Panc1 (cell line): Measurements from ENCODE around the gene SERPINA4. TPM values are rescaled to one million over a fixed set of nuclear protein-coding genes. Genes with fewer than 3 reads are reported as not detected.

ENCODE experiments used
- ATAC-seq: fragments of 200-7000 bp; cut with Tn5 transposase; 2 replicates; pipeline ENCODE4 v1.9.1; 2020; ENCODE audit warnings: mild to moderate bottlenecking, moderate library complexity
- BruUV-seq: library from RNA; stranded (reverse); fragments of 400-500 nt; replicated peaks from 2 replicates; lab custom pipeline; 2021; lab: Mats Ljungman, UMichigan
- CTCF ChIA-PET: fragments of 300-600 bp; sonication (Branson Sonifier 250); formaldehyde crosslinking; loops from one replicate; lab custom pipeline; 2022; ENCODE audit warnings: antibody characterized with exemption; lab: Charles Lee
- POLR2A ChIA-PET: fragments of 300-600 bp; sonication (Branson Sonifier 250); formaldehyde crosslinking; loops from one replicate; lab custom pipeline; 2022; ENCODE audit warnings: antibody characterized with exemption; lab: Charles Lee
- DNase-seq: peaks from one replicate; pipeline ENCODE4 v3.0.0-alpha.2; 2010; ENCODE audit warnings: low read depth, low spot score
- H3K27ac ChIP-seq: 2 replicates; pipeline ENCODE4 v1.5.1; 2011; ENCODE audit warnings: mild to moderate bottlenecking, low read length, inconsistent platforms
- H3K27me3 ChIP-seq: fragments of 200-500 bp; sonication (Bioruptor generic); 2 replicates; pipeline ENCODE4 v1.6.0; 2014; ENCODE audit warnings: low read length, inconsistent platforms; ENCODE audit not compliant: control insufficient read depth, insufficient read depth
- H3K36me3 ChIP-seq: fragments of 200-500 bp; sonication (Bioruptor generic); 2 replicates; pipeline ENCODE4 v1.5.1; 2014; ENCODE audit warnings: inconsistent platforms, mild to moderate bottlenecking, low read length, moderate library complexity; ENCODE audit not compliant: control insufficient read depth, insufficient read depth
- H3K4me1 ChIP-seq: 2 replicates; pipeline ENCODE4 v1.5.1; 2011; ENCODE audit warnings: inconsistent platforms, mild to moderate bottlenecking, low read length, moderate library complexity; ENCODE audit not compliant: control insufficient read depth, insufficient read depth
- H3K4me3 ChIP-seq, 2 experiments: 2 replicates each; pipeline ENCODE4 v1.5.1; 2011 to 2012; ENCODE audit warnings: low read depth in 2 of 2, low read length in 2 of 2, mild to moderate bottlenecking in 2 of 2, inconsistent platforms in 1 of 2, moderate library complexity in 1 of 2
- H3K9me3 ChIP-seq: fragments of 200-500 bp; sonication (Bioruptor generic); 2 replicates; pipeline ENCODE4 v1.5.1; 2014; ENCODE audit warnings: low read depth, mild to moderate bottlenecking, inconsistent platforms, low read length, moderate library complexity; ENCODE audit not compliant: control insufficient read depth, insufficient read depth
- POLR2AphosphoS5 ChIP-seq: IDR thresholded peaks from 2 replicates; pipeline ENCODE4 v1.6.1; 2012; ENCODE audit warnings: mild to moderate bottlenecking, low read depth, low read length, moderate library complexity
- SIN3A ChIP-seq: IDR thresholded peaks from 2 replicates; pipeline ENCODE4 v1.6.1; 2012; ENCODE audit warnings: low read depth, mild to moderate bottlenecking, low read length, moderate library complexity, borderline replicate concordance; ENCODE audit not compliant: insufficient read depth
- TCF7L2 ChIP-seq: IDR thresholded peaks from 2 replicates; pipeline ENCODE4 v1.6.1; 2011; ENCODE audit warnings: mild to moderate bottlenecking, low read depth, low read length, inconsistent platforms
- in situ Hi-C: cut with HindIII; loops from 2 replicates; pipeline ENCODE4 v1.10.0; 2016; ENCODE audit warnings: low sequenced_read_pairs, low pct_unique_long_range_greater_than_20kb
- intact Hi-C: fragments of 100-400 bp; cut with micrococcal nuclease; formaldehyde crosslinking; loops from one replicate; pipeline ENCODE4 v1.10.0; 2022; ENCODE audit not compliant: unreplicated experiment
- total RNA-seq: library from RNA; stranded (reverse); gene quantifications from one replicate; pipeline ENCODE4 v1.2.1, GENCODE V29; 2021; ENCODE audit not compliant: unreplicated experiment
- TF ChIP-seq, protein P1 (sequence below), 2 experiments: IDR thresholded peaks; 2 replicates each; pipeline ENCODE4 v1.6.1; 2011 to 2012; ENCODE audit warnings: low read depth in 2 of 2, control low read depth in 1 of 2, low read length in 1 of 2, mild to moderate bottlenecking in 1 of 2, moderate library complexity in 1 of 2; ENCODE audit not compliant: insufficient read depth in 1 of 2
- TF ChIP-seq, protein P2 (sequence below): fragments of 450-650 bp; IDR thresholded peaks from 2 replicates; pipeline ENCODE4 v1.5.1; 2017; ENCODE audit warnings: mild to moderate bottlenecking

The SERPINA4 gene
- total RNA-seq, 1 experiment from 2014 or later: 0.10 TPM

DNA sequence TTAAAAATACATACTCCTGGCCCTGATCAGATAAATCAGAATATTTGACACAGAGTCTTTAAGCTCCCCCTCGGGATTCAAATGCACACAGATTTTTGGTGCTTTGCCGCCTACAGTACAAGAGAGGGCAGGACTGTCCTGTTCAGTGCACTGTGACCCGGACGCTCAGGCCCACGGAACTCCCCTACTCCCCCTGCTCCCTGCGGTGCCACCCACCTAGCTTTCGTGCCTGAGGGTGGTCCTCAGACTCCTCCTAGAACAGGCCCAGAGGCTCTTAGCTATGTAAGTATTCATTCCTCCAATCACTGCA lies 37.2 kb downstream of the SERPINA4 start:
- Histone ChIP-seq H3K27me3 (no peaks in the 10 kb centered on the region), H3K9me3 (no peaks in the 10 kb centered on the region), H3K27ac (peak overlapping the region; percentile 82), H3K4me3 (no peak overlapping the region), H3K36me3 (no peaks in the 10 kb centered on the region), H3K4me1 (peaks cover 32% of the 10 kb centered on the region)
- intact Hi-C loops (no loop called here), in situ Hi-C loops (no loop called here)
- DNase-seq: no peak
- no TSS peak for BruUV-seq
- TF ChIP-seq, protein P1, sequence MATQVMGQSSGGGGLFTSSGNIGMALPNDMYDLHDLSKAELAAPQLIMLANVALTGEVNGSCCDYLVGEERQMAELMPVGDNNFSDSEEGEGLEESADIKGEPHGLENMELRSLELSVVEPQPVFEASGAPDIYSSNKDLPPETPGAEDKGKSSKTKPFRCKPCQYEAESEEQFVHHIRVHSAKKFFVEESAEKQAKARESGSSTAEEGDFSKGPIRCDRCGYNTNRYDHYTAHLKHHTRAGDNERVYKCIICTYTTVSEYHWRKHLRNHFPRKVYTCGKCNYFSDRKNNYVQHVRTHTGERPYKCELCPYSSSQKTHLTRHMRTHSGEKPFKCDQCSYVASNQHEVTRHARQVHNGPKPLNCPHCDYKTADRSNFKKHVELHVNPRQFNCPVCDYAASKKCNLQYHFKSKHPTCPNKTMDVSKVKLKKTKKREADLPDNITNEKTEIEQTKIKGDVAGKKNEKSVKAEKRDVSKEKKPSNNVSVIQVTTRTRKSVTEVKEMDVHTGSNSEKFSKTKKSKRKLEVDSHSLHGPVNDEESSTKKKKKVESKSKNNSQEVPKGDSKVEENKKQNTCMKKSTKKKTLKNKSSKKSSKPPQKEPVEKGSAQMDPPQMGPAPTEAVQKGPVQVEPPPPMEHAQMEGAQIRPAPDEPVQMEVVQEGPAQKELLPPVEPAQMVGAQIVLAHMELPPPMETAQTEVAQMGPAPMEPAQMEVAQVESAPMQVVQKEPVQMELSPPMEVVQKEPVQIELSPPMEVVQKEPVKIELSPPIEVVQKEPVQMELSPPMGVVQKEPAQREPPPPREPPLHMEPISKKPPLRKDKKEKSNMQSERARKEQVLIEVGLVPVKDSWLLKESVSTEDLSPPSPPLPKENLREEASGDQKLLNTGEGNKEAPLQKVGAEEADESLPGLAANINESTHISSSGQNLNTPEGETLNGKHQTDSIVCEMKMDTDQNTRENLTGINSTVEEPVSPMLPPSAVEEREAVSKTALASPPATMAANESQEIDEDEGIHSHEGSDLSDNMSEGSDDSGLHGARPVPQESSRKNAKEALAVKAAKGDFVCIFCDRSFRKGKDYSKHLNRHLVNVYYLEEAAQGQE (IDR thresholded peaks at IDR 0.05; ENCODE audit: insufficient read depth in 1 of 2, low read depth in 2 of 2, low read length in 1 of 2): no peak
- TF ChIP-seq SIN3A (no peak), TCF7L2 (no peak), POLR2AphosphoS5 (no peak)
- TF ChIP-seq, protein P2, sequence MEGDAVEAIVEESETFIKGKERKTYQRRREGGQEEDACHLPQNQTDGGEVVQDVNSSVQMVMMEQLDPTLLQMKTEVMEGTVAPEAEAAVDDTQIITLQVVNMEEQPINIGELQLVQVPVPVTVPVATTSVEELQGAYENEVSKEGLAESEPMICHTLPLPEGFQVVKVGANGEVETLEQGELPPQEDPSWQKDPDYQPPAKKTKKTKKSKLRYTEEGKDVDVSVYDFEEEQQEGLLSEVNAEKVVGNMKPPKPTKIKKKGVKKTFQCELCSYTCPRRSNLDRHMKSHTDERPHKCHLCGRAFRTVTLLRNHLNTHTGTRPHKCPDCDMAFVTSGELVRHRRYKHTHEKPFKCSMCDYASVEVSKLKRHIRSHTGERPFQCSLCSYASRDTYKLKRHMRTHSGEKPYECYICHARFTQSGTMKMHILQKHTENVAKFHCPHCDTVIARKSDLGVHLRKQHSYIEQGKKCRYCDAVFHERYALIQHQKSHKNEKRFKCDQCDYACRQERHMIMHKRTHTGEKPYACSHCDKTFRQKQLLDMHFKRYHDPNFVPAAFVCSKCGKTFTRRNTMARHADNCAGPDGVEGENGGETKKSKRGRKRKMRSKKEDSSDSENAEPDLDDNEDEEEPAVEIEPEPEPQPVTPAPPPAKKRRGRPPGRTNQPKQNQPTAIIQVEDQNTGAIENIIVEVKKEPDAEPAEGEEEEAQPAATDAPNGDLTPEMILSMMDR: no peak
- CTCF ChIA-PET: interaction anchor here (0.5 kb wide), 1 partner anchor 866 kb away, joined by 14 read pairs; no protein-coding TSS in a partner anchor
- no peak for ATAC-seq
- POLR2A ChIA-PET: no interaction called here

DNA sequence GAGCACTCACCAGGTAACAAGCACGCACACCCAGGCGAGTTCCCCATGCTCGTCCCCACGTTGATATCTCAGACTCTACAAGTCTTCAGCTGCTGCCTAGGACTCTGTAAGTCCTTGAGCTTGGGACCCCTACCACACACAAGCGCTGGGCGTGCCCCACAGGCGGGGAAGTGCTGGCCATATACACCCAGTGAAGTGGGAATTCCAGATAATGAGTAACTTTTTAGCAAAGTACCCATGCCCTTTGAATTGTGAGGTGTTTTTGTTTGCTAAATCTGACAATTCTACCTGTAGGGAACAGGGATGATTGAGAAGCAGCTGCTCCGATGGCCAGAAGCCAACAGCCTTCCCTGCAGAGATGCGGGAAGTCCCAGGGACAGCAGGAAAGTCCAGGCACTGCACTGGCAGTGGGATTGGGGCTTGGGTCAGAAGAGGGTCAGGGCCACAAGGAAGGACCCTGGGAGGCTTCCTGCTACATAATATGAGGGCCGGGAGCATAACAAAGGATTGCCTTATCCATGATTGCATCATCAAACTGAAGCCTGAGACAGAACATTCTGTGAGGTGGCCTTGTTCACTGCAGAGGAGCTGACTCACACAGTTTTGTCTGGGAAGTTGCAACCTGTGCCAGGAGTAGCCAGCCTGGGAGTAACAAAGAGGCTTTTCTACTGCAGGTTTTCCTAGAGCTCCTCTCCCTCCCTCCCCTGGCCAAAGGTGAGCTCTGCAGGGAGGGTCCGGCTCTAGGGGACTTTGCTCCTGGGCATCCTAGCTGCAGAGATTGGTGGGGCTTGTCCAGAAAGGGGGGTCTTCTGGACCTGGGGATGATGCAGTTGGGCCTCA lies 37.8 kb downstream of the SERPINA4 start:
- CTCF ChIA-PET: interaction anchor here (0.5 to 0.7 kb wide), 2 partner anchors 467 to 866 kb away, joined by 3 to 14 read pairs; no protein-coding TSS in a partner anchor
- Histone ChIP-seq H3K9me3 (no peaks in the 10 kb centered on the region), H3K27me3 (no peaks in the 10 kb centered on the region), H3K27ac (peak overlapping the region; percentile 82), H3K4me1 (peaks cover 32% of the 10 kb centered on the region), H3K36me3 (no peaks in the 10 kb centered on the region), H3K4me3 (no peak overlapping the region)
- DNase-seq (no peak), ATAC-seq (peak; percentile 94)
- intact Hi-C loops: no loop called here
- POLR2A ChIA-PET: no interaction called here
- BruUV-seq: no TSS peak
- in situ Hi-C loops: no loop called here
- TF ChIP-seq TCF7L2: 0 out of 2 replicates have a peak, but pooled peaks have one; percentile 28
- TF ChIP-seq, protein P2: no peak
